HL-60 (cell line): ENCODE results near the gene ATP11B.

Experiments used
- DNase-seq, 2 experiments: peaks; one replicate each; pipeline ENCODE4 v3.0.0-alpha.2; 2010 to 2020; ENCODE audit warnings: low read depth in 1 of 2, low spot score in 1 of 2
- H3K27ac ChIP-seq: fragments of 250-450 bp; sonication (Bioruptor Pico); replicated peaks from 2 replicates; pipeline ENCODE4 v1.5.1; 2020; ENCODE audit warnings: mild to moderate bottlenecking, moderate library complexity
- H3K27me3 ChIP-seq: fragments of 250-450 bp; sonication (Bioruptor Pico); 2 replicates; pipeline ENCODE4 v1.5.1; 2021; ENCODE audit warnings: mild to moderate bottlenecking, moderate library complexity; ENCODE audit not compliant: insufficient read depth, poor library complexity, severe bottlenecking
- H3K4me3 ChIP-seq: replicated peaks from 2 replicates; pipeline ENCODE4 v1.5.1; 2011; ENCODE audit warnings: mild to moderate bottlenecking, control low read depth, low read length; ENCODE audit not compliant: insufficient read depth
- CTCF ChIP-seq: IDR thresholded peaks from one replicate; pipeline ENCODE4 v1.5.1; 2011; ENCODE audit warnings: low read length, control low read depth, inconsistent platforms; ENCODE audit not compliant: insufficient read depth
- GABPA ChIP-seq: IDR thresholded peaks from 2 replicates; pipeline ENCODE4 v1.6.1; 2012; ENCODE audit warnings: low read depth
- POLR2AphosphoS5 ChIP-seq: IDR thresholded peaks from 2 replicates; pipeline ENCODE4 v1.6.1; 2012; ENCODE audit warnings: low read depth
- REST ChIP-seq: IDR thresholded peaks from 2 replicates; pipeline ENCODE4 v1.6.1; 2012; ENCODE audit warnings: low read depth; ENCODE audit not compliant: insufficient replicate concordance
- SPI1 ChIP-seq: IDR thresholded peaks from 2 replicates; pipeline ENCODE4 v1.6.1; 2012; ENCODE audit warnings: low read depth, mild to moderate bottlenecking, borderline replicate concordance
- long read RNA-seq: library from polyadenylated mRNA; unstranded; transcript quantifications from one replicate; pipeline ENCODE4 v2.0.0, GENCODE V29; 2020

The ATP11B gene
- long read RNA-seq, full-length matches to known transcripts: 1 of 15 reads
- long read RNA-seq, partial matches to known transcripts: 8 of 15 reads
- long read RNA-seq, other reads (novel, unspliced or antisense): 6 of 15 reads

DNA sequence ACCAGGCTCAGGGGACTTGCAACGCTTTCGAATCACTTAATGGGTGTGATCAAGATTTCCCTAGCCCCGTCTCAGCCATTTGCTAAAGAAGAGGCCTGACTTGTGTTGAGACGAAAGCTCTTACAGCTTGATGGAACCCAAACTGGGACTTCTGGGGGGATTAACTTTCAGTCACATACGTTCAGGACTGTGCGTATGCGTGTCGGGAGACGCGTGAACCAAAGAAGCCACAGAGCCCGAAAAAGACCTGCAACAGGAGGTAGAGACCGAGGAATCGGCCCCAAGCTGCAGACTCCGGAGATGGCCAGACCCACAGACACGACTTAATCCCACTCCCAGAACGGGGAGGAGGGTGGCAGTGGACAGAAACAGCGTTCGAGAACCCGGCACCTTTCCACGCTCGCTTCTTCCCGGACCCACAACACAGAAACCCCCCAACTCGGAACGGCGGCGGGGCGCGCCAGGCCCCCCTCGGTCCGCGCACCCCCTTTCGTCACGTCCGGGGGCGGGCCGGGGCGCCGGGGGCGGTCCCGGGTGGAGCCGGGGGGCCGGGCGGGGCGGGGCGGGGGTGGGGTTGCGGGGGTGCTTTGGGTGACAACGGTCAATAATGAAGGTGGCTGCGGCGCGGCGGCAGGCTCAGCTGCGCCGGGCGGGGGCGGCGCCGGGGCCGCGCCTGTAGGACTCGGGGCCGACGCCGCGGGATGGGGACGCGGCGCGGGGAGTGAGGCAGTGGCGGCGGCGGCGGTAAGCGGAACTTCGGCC lies at the start of gene ATP11B:
Gene ATP11B, plus strand, starts transcription at position 604 of the 762 bp plus-strand sequence. CDS start 256 bp downstream, outside the sequence.
- TF ChIP-seq GABPA (peak; percentile 57), SPI1 (no peak), REST (no peak), POLR2AphosphoS5 (peak; percentile 85), CTCF (no peak)
- H3K4me3 ChIP-seq: peak within 1 kb of the TSS; percentile 79
- peak in 1 of 2 experiments; percentile 81 for DNase-seq
- peak within 1 kb of the TSS; percentile 97 for H3K27ac ChIP-seq
- no peaks in the 10 kb centered on the region for H3K27me3 ChIP-seq

- no peak for DNase-seq
- Histone ChIP-seq H3K27me3 (no peaks in the 10 kb centered on the region), H3K4me3 (no peak overlapping the region), H3K27ac (no peak overlapping the region)
- no peak for TF ChIP-seq SPI1
- no peak for TF ChIP-seq GABPA
- TF ChIP-seq CTCF: no peak
- no peak for TF ChIP-seq REST
- TF ChIP-seq POLR2AphosphoS5: no peak
Measured at GRCh38 chr3:182746959-182747358, 46.3 kb upstream of the ATP11B start.

DNA sequence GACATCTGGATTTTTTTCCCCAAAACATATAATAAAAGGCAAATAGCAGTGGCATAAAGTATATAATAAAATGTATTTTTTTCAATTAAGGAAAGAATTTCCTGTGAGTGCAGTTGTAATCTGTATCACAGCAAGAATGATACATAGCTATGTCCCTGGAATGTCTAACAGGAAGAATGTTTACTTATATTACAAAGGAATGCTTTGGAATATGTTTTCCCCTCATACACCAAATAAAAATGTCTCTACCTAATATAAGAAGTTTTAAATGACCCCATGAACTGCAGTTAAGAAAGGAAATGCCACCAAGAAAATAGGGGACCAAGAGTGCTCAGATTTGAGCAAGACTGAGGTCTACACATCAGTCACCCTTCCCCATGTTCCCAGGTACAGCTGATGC lies 38.0 kb upstream of the ATP11B start:
- DNase-seq: no peak
- H3K27me3 ChIP-seq: no peaks in the 10 kb centered on the region
- H3K27ac ChIP-seq: no peak overlapping the region
- no peak overlapping the region for H3K4me3 ChIP-seq
- TF ChIP-seq POLR2AphosphoS5 (no peak), REST (no peak), CTCF (no peak), GABPA (no peak), SPI1 (no peak)
